ENCODE data around the gene CTDSPL. TPM values are rescaled to one million over a fixed set of nuclear protein-coding genes. Genes with fewer than 3 reads are reported as not detected.
"Not testable (repeated sequence)": the region's sequence is repeated elsewhere in the genome, so short reads cannot be mapped to it uniquely, and the experiment has no call there.

The CTDSPL gene
- total RNA-seq, 1 donor from 2014 or later, result 10.9 TPM

DNA sequence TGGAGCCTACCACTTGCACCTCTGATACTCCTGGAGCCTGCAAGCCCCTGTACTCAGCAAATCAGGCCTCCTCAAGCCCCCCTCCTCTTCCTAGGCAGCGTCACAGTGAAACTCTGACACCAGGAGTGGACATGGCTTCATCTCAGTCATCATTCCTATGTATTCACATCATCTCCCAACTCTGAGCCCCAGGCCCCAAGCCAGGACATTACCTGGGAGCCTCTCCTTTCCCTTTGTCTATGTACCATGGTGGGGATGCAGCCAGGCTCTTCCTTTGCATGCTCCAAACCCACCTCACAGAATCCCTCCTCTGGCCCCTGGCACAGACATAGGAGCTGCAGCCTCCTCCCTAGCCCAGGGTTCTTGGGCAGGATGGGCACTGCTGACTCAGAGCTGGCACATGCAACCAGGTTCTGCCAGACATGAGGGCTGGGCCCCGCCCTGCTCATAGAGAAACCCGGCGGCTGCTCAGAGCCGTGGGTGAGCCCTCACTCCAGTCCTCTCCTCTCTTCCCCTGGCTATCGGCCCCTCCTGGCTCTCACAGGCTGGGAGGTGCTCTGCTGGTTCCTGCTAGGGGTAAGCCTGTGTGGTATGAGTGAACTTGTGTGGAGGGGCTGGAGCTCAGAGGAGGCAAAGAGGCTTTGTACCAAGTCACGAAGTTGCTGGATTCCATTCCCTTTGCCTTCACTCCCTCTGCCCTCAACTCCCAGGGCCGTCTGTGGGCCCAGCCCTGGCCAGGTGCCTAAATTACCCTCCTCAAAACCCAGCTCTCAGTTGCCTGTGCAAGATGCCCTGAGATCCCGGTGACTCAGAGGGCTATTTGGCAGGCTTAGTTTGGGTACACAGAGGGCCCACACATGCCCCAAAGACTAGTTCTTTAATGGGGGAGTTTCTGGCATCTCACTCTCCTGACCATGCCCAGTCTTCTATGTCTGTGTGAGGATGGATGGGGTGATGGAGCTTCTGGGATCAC is 169.6 kb downstream of the CTDSPL start:
- intact Hi-C loops (cut with micrococcal nuclease), result no loop called here

DNA sequence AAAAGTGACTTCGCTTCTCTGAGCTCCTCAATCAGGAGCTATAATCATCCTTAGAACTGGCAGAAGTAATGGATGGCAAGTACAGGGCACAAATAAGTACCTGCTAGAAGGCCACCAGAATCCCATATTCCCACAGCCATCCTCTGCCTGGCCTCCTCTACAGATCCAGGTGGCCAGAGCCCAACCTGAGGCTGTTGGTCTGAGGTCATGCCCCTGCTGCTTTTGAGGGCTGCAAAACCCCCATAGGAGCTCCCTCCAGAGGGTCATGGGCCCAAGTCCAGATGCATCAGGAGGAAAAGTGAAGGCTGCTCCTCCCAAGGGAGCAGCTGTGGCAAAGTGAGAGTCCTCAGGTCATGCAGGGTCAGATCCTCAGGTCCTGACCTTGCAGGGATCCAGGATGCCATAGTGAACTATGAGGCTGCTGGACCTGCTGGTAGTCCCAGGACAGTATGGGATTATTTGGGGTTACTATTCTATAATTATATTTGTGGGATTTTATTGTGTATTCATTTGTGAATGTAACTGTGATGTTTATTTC is 170.7 kb downstream of the CTDSPL start:
- intact Hi-C loops (cut with micrococcal nuclease), result no loop called here

DNA sequence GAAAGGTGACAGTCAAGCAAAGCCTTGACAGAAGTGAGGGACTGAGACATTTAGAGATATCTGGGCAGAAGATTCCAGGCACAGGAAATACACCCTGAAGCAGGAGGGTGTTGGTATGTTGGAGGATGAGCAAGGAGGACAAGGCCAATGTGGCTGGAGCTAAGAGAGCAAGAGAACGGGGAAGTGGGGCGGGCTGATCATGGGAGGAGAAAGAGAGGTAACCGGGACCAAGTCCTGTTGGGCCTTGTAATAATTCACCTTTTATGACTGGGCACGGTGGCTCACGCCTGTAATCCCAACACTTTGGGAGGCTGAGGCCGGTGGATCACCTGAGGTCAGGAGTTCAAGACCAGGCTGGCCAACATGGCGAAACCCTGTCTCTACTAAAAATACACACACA is 171.9 kb downstream of the CTDSPL start:
- intact Hi-C loops (cut with micrococcal nuclease), result not testable (repeated sequence)

Other genes with a start within 250 kb of the CTDSPL start
- 19.8 and 20.2 TPM in 2 replicates for gene VILL, start 128.9 kb downstream of the CTDSPL start, total RNA-seq
- gene PLCD1, start 167.8 kb downstream of the CTDSPL start, total RNA-seq, result 11.5 and 14.4 TPM in 2 replicates
- gene DLEC1, start 177.3 kb downstream of the CTDSPL start, total RNA-seq, result 0.95 and 1.1 TPM in 2 replicates